ENCODE data around the gene NCL.
A peak's percentile ranks its signal among the peaks of the same experiment; 100 is the strongest.
"Not testable (repeated sequence)": the region's sequence is repeated elsewhere in the genome, so short reads cannot be mapped to it uniquely, and the experiment has no call there.

Gene NCL

DNA sequence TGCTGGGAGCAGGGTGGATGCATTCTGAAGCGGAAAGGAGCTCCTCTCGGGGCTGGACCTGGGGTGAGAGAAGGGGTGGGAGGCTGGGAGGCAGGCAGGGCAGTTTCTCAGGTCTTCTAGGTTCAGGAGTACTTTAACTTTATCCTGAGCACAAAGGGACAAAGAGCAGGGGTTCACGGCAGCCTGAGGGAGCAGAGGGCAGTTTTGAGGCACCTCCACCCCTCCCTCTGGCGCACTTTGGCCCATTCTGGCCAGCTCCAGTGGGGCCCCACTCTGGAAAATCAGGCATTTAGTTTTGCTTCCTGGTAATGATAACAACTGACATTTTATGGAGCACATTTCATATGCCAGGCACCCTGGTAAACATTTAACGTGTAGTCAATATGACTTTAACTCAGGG lies 54.5 kb downstream of the NCL start:
- Histone ChIP-seq H3K4me3 (no peak overlapping the region), H3K27ac (no peak overlapping the region), H3K9me3 (replicated peaks in 1 of 11) (peaks cover 7 to 34% (median 26%) of the 10 kb centered on the region in 11 experiments), H3K9ac (no peak overlapping the region), H3K27me3 (peaks cover 14 to 28% (median 23%) of the 10 kb centered on the region in 11 experiments), H3K4me1 (peaks cover 19 to 31% (median 27%) of the 10 kb centered on the region in 10 experiments), H3K36me3 (no peaks in the 10 kb centered on the region), H4K20me1 (no peaks in the 10 kb centered on the region), H3K4me2 (peak overlapping the region in 1 of 11 experiments; percentile 35; a peak in 1 of 22 replicates)
- no peak for TF ChIP-seq Cebpa-rat (IDR thresholded peaks at IDR 0.05)

DNA sequence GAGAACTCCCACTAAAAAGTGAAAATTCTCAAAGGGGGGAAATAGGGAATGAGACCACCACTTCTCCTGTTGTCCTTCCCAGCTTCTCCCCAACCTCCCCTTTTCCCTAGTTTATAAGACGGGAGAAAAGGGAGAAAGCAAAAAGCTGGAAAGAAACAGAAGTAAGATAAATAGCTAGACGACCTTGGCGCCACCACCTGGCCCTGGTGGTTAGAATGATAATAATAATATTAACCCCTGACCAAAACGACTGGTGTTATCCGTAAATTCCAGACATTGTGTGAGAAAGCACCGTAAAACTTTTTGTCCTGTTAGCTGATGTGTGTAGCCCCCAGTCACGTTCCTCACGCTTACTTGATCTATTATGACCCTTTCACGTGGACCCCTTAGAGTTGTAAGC lies 56.0 kb downstream of the NCL start:
- H3K4me1 ChIP-seq = peaks cover 27 to 41% (median 37%) of the 10 kb centered on the region in 10 experiments
- H3K27ac ChIP-seq, H3K36me3 ChIP-seq, H3K9ac ChIP-seq, H4K20me1 ChIP-seq, H3K4me2 ChIP-seq, H3K4me3 ChIP-seq: not testable (repeated sequence)
- peaks cover 14 to 28% (median 23%) of the 10 kb centered on the region in 11 experiments for H3K27me3 ChIP-seq
- peaks cover 7 to 34% (median 26%) of the 10 kb centered on the region in 11 experiments for H3K9me3 ChIP-seq (replicated peaks in 1 of 11)

- not testable (repeated sequence) for H3K4me3 ChIP-seq
Observed at GRCh38 chr2:231407686-231408085, 56.6 kb downstream of the NCL start.

GRCh38 chr2:231405601-231406367 lies 58.5 kb downstream of the NCL start:
- peak overlapping the region; percentile 52 to 92 (median 80) for H3K4me2 ChIP-seq
- H3K4me1 ChIP-seq = peaks cover 25 to 34% (median 30%) of the 10 kb centered on the region in 10 experiments
- not testable (repeated sequence) for H4K20me1 ChIP-seq, H3K27me3 ChIP-seq, H3K36me3 ChIP-seq
- peak overlapping the region in 8 of 11 experiments; percentile 6 to 63 (median 50); a peak in 11 of 22 replicates for H3K9ac ChIP-seq
- H3K9me3 ChIP-seq (replicated peaks in 1 of 11) = peaks cover 7 to 33% (median 26%) of the 10 kb centered on the region in 11 experiments
- 0 out of 20 replicates have a peak overlapping the region, but pooled peaks of 4 of the 10 experiments have one; percentile 3 to 12 (median 6) for H3K4me3 ChIP-seq
- peak overlapping the region in 9 of 11 experiments; percentile 34 to 74 (median 57); a peak in 16 of 22 replicates for H3K27ac ChIP-seq

More at GRCh38 chr2:231407686-231408085, 56.6 kb downstream of the NCL start:
- H3K27me3 ChIP-seq = peaks cover 14 to 27% (median 23%) of the 10 kb centered on the region in 11 experiments
- H3K36me3 ChIP-seq, H3K27ac ChIP-seq, H4K20me1 ChIP-seq, H3K9ac ChIP-seq: not testable (repeated sequence)
- peaks cover 7 to 34% (median 26%) of the 10 kb centered on the region in 11 experiments for H3K9me3 ChIP-seq (replicated peaks in 1 of 11)
- H3K4me2 ChIP-seq = peak overlapping the region in 3 of 11 experiments; percentile 75 to 92 (median 86); a peak in 5 of 22 replicates
- peaks cover 29 to 40% (median 37%) of the 10 kb centered on the region in 10 experiments for H3K4me1 ChIP-seq

DNA sequence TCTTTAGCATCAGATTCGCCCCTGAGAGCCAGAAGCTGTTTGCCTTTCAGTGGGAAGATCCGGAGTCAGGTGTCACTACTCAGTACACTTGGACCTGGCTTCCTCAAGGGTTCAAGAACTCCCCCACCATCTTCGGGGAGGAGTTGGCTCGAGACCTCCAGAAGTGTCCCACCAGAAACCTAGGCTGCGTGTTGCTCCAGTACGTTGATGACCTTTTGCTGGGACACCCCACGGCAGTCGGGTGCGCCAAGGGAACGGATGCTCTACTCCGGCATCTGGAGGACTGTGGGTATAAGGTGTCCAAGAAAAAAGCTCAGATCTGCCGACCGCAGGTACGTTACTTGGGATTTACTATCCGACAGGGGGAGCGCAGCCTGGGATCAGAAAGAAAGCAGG lies 60.1 kb downstream of the NCL start:
- H3K4me3 ChIP-seq, H4K20me1 ChIP-seq, H3K27me3 ChIP-seq, H3K9ac ChIP-seq, H3K36me3 ChIP-seq, H3K27ac ChIP-seq: not testable (repeated sequence)
- Histone ChIP-seq H3K4me2 (peak overlapping the region in 9 of 11 experiments; percentile 8 to 53 (median 32); a peak in 15 of 22 replicates), H3K4me1 (peaks cover 34 to 44% (median 40%) of the 10 kb centered on the region in 10 experiments), H3K9me3 (replicated peaks in 1 of 11) (peaks cover 0 to 18% (median 16%) of the 10 kb centered on the region in 11 experiments; a peak in 21 of 22 replicates)

Data from BLaER1 treated with 17β-estradiol and CSF1 and Interleukin-3, amounts not matched to agents 10 nM and 100 nM (cell line).